Neural cell (in vitro differentiated cells): Measurements from ENCODE around the gene POLR2L. TPM values are rescaled to one million over a fixed set of nuclear protein-coding genes. Genes with fewer than 3 reads are reported as not detected.

ENCODE experiments used
- H2AFZ ChIP-seq: fragments of 200-600, 300-800 bp; sonication (generic), shearing (Covaris generic); 2 replicates; pipeline ENCODE4 v1.6.0; 2014; ENCODE audit warnings: low read depth, mild to moderate bottlenecking, antibody characterized with exemption, low read length, moderate library complexity
- H3F3A ChIP-seq: fragments of 200-600 bp; shearing (Covaris generic); 2 replicates; pipeline ENCODE4 v1.6.1; 2016; ENCODE audit warnings: mild to moderate bottlenecking, moderate library complexity, mixed read lengths, antibody characterized with exemption, low read length; ENCODE audit not compliant: insufficient read depth, poor library complexity, severe bottlenecking
- H3K27ac ChIP-seq: fragments of 200-600, 300-800 bp; sonication (generic), shearing (Covaris generic); 2 replicates; pipeline ENCODE4 v1.5.1; 2014; ENCODE audit warnings: mild to moderate bottlenecking, low read length, moderate library complexity
- H3K27me3 ChIP-seq: fragments of 300-800, 200-600 bp; sonication (generic), shearing (Covaris generic); 2 replicates; pipeline ENCODE4 v1.6.0; 2014; ENCODE audit warnings: mild to moderate bottlenecking, low read depth, low read length, moderate library complexity; ENCODE audit not compliant: insufficient read depth
- H3K36me3 ChIP-seq: fragments of 300-800, 200-600 bp; sonication (generic), shearing (Covaris generic); 2 replicates; pipeline ENCODE4 v1.5.1; 2014; ENCODE audit warnings: mild to moderate bottlenecking, antibody characterized with exemption, low read length, moderate library complexity; ENCODE audit not compliant: insufficient read depth
- H3K4me2 ChIP-seq: fragments of 300-800, 200-600 bp; sonication (generic), shearing (Covaris generic); 2 replicates; pipeline ENCODE4 v1.6.0; 2014; ENCODE audit warnings: mild to moderate bottlenecking, low read length
- H3K4me3 ChIP-seq: fragments of 300-800, 200-600 bp; sonication (generic), shearing (Covaris generic); 2 replicates; pipeline ENCODE4 v1.5.1; 2014; ENCODE audit warnings: mild to moderate bottlenecking, low read length, moderate library complexity
- H3K79me2 ChIP-seq: fragments of 200-600 bp; shearing (Covaris generic); replicated peaks from 2 replicates; pipeline ENCODE4 v1.6.0; 2014; ENCODE audit warnings: mild to moderate bottlenecking, low read length, moderate library complexity; ENCODE audit not compliant: insufficient read depth
- H3K9ac ChIP-seq: fragments of 300-800, 200-600 bp; sonication (generic), shearing (Covaris generic); 2 replicates; pipeline ENCODE4 v1.6.1; 2016; ENCODE audit warnings: mild to moderate bottlenecking, low read length, mixed read lengths
- H3K9me2 ChIP-seq: fragments of 200-600 bp; shearing (Covaris generic); 2 replicates; pipeline ENCODE4 v1.6.1; 2016; ENCODE audit warnings: mild to moderate bottlenecking, low read length, mixed read lengths; ENCODE audit not compliant: insufficient read depth
- H3K9me3 ChIP-seq: fragments of 200-600, 300-800 bp; sonication (generic), shearing (Covaris generic); 2 replicates; pipeline ENCODE4 v1.6.1; 2016; ENCODE audit warnings: mild to moderate bottlenecking, mixed run types, low read length, moderate library complexity, mixed read lengths
- H4K20me1 ChIP-seq: fragments of 200-600 bp; shearing (Covaris generic); 2 replicates; pipeline ENCODE4 v1.6.1; 2016; ENCODE audit warnings: mild to moderate bottlenecking, mixed run types; ENCODE audit not compliant: insufficient read depth
- CTCF ChIP-seq: fragments of 450-650 bp; IDR thresholded peaks from 2 replicates; pipeline ENCODE4 v1.5.1; 2014; ENCODE audit warnings: antibody characterized with exemption, mild to moderate bottlenecking, moderate library complexity; ENCODE audit not compliant: poor library complexity, severe bottlenecking
- EP300 ChIP-seq: fragments of 450-650 bp; conservative IDR thresholded peaks from 2 replicates; pipeline ENCODE4 v1.6.1; 2014; ENCODE audit warnings: antibody characterized with exemption, mild to moderate bottlenecking, moderate library complexity; ENCODE audit not compliant: poor library complexity, severe bottlenecking
- EZH2 ChIP-seq: fragments of 200-600, 300-800 bp; shearing (Covaris generic), sonication (generic); IDR thresholded peaks from 2 replicates; pipeline ENCODE4 v1.6.1; 2014; ENCODE audit warnings: antibody characterized with exemption, low read length, borderline replicate concordance, mild to moderate bottlenecking; ENCODE audit not compliant: insufficient read depth, poor library complexity, severe bottlenecking
- MXI1 ChIP-seq: fragments of 450-650 bp; conservative IDR thresholded peaks from 2 replicates; pipeline ENCODE4 v1.6.1; 2014; ENCODE audit warnings: antibody characterized with exemption, mild to moderate bottlenecking; ENCODE audit not compliant: poor library complexity, severe bottlenecking
- POLR2AphosphoS5 ChIP-seq: IDR thresholded peaks from 2 replicates; pipeline ENCODE4 v1.6.1; 2012
- RAD21 ChIP-seq: fragments of 450-650 bp; conservative IDR thresholded peaks from 2 replicates; pipeline ENCODE4 v1.6.1; 2014; ENCODE audit warnings: antibody characterized with exemption, mild to moderate bottlenecking, moderate library complexity
- SMC3 ChIP-seq: fragments of 450-650 bp; conservative IDR thresholded peaks from 2 replicates; pipeline ENCODE4 v1.6.1; 2014; ENCODE audit warnings: antibody characterized with exemption, mild to moderate bottlenecking, moderate library complexity; ENCODE audit not compliant: poor library complexity
- TAF1 ChIP-seq: IDR thresholded peaks from 2 replicates; pipeline ENCODE4 v1.6.1; 2012; ENCODE audit warnings: low read depth
- polyA plus RNA-seq: library from polyadenylated mRNA; depleted of rRNA; stranded (reverse); fragments of >200 nt; gene quantifications from 2 replicates; pipeline ENCODE4 v1.2.3, GENCODE V29; 2014
- TF ChIP-seq, protein P1 (sequence below): IDR thresholded peaks from 2 replicates; pipeline ENCODE4 v1.6.1; 2012; ENCODE audit warnings: borderline replicate concordance

POLR2L gene
- polyA plus RNA-seq, 1 donor from 2014 or later: 62.3 TPM

GRCh38 chr11:813456-814096 is 28.8 kb downstream of the POLR2L start:
- H3K27ac ChIP-seq: no peak overlapping the region
- H3F3A ChIP-seq: no peaks in the 10 kb centered on the region
- no peaks in the 10 kb centered on the region for H3K9me3 ChIP-seq
- H4K20me1 ChIP-seq: no peaks in the 10 kb centered on the region
- TF ChIP-seq MXI1 (no peak), TAF1 (no peak), RAD21 (no peak), CTCF (no peak), EZH2 (no peak), SMC3 (no peak), EP300 (no peak), POLR2AphosphoS5 (no peak)
- TF ChIP-seq, protein P1, sequence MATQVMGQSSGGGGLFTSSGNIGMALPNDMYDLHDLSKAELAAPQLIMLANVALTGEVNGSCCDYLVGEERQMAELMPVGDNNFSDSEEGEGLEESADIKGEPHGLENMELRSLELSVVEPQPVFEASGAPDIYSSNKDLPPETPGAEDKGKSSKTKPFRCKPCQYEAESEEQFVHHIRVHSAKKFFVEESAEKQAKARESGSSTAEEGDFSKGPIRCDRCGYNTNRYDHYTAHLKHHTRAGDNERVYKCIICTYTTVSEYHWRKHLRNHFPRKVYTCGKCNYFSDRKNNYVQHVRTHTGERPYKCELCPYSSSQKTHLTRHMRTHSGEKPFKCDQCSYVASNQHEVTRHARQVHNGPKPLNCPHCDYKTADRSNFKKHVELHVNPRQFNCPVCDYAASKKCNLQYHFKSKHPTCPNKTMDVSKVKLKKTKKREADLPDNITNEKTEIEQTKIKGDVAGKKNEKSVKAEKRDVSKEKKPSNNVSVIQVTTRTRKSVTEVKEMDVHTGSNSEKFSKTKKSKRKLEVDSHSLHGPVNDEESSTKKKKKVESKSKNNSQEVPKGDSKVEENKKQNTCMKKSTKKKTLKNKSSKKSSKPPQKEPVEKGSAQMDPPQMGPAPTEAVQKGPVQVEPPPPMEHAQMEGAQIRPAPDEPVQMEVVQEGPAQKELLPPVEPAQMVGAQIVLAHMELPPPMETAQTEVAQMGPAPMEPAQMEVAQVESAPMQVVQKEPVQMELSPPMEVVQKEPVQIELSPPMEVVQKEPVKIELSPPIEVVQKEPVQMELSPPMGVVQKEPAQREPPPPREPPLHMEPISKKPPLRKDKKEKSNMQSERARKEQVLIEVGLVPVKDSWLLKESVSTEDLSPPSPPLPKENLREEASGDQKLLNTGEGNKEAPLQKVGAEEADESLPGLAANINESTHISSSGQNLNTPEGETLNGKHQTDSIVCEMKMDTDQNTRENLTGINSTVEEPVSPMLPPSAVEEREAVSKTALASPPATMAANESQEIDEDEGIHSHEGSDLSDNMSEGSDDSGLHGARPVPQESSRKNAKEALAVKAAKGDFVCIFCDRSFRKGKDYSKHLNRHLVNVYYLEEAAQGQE: no peak
- H3K36me3 ChIP-seq: no peaks in the 10 kb centered on the region
- no peak overlapping the region for H2AFZ ChIP-seq
- no peak overlapping the region for H3K4me2 ChIP-seq
- H3K9me2 ChIP-seq: no peaks in the 10 kb centered on the region
- H3K4me3 ChIP-seq: no peak overlapping the region
- no peak overlapping the region for H3K9ac ChIP-seq
- H3K79me2 ChIP-seq: peaks cover 17% of the 10 kb centered on the region
- H3K27me3 ChIP-seq: no peaks in the 10 kb centered on the region

DNA sequence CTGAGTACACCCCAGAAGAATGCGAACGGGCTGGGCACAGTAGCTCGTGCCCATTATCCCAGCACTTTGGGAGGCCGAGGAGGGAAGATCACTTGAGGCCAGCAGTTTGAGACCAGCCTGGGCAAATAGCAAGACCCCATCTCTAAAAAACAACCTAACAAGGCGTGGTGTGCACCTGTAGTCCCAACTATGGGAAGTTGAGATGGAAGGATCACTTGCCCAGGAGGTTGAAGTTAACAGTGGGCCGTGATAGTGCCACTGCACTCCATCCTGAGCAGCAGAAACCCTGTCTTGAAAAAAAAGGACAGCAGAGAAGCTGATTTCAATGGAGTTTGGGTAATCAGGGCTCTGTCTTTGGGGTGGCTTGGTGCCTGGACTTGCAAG is 29.3 kb downstream of the POLR2L start:
- no peak overlapping the region for H3K27ac ChIP-seq

More for the DNA sequence above, 29.3 kb downstream of the POLR2L start:
- Histone ChIP-seq H3K9ac (no peak overlapping the region), H3K9me2 (no peaks in the 10 kb centered on the region), H3K9me3 (no peaks in the 10 kb centered on the region), H4K20me1 (no peaks in the 10 kb centered on the region), H3K4me3 (no peak overlapping the region), H3F3A (no peaks in the 10 kb centered on the region), H3K27me3 (no peaks in the 10 kb centered on the region), H2AFZ (no peak overlapping the region), H3K4me2 (no peak overlapping the region), H3K79me2 (peaks cover 20% of the 10 kb centered on the region), H3K36me3 (no peaks in the 10 kb centered on the region)
- TF ChIP-seq EP300 (no peak), POLR2AphosphoS5 (no peak), CTCF (no peak), RAD21 (no peak), SMC3 (no peak), EZH2 (no peak), MXI1 (no peak), TAF1 (no peak)
- TF ChIP-seq, protein P1: no peak
